ENCODE results near the gene ME1.

- TF ChIP-seq CTCF (IDR thresholded peaks at IDR 0.05), result no peak
- no peak for TF ChIP-seq POLR2A (IDR thresholded peaks at IDR 0.05)
Measured at GRCh38 chr6:83183082-83183828, 247.6 kb downstream of the ME1 start.

All from esophagus squamous epithelium (tissue), 4 donors.